IMR-90 (cell line): ENCODE data around the gene ATP5PO. TPM values are rescaled to one million over a fixed set of nuclear protein-coding genes. Genes with fewer than 3 reads are reported as not detected.

Experiments
- ATAC-seq: fragments of 200-7000 bp; cut with Tn5 transposase; 2 replicates; pipeline ENCODE4 v1.9.1; 2020; ENCODE audit warnings: low read depth, mild to moderate bottlenecking, moderate library complexity
- BruUV-seq: library from RNA; stranded (reverse); fragments of 400-500 nt; replicated peaks from 2 replicates; lab custom pipeline; 2021; lab: Mats Ljungman, UMichigan
- CTCF ChIA-PET: fragments of 300-600 bp; formaldehyde crosslinking; extraction: SDS; loops from one replicate; lab custom pipeline; 2021; ENCODE audit warnings: antibody characterized with exemption; lab: Yijun Ruan, JAX
- POLR2A ChIA-PET: fragments of 300-600 bp; sonication (Branson Sonifier 250); formaldehyde crosslinking; loops from one replicate; lab custom pipeline; 2022; ENCODE audit warnings: antibody characterized with exemption; ENCODE audit not compliant: unreplicated experiment; lab: Charles Lee
- DNase-seq: peaks from one replicate; pipeline ENCODE4 v3.0.0; 2013
- H2AFZ ChIP-seq: replicated peaks from 2 replicates; pipeline ENCODE3; 2013; ENCODE audit warnings: low read length, mild to moderate bottlenecking; ENCODE audit not compliant: poor library complexity
- H2AK5ac ChIP-seq: 2 replicates; pipeline ENCODE4 v1.6.1; 2013; ENCODE audit warnings: low read depth, low read length, inconsistent platforms
- H2AK9ac ChIP-seq: replicated peaks from 2 replicates; pipeline ENCODE3; 2013; ENCODE audit warnings: mild to moderate bottlenecking, low read depth, low read length, moderate library complexity; ENCODE audit not compliant: poor library complexity
- H2BK120ac ChIP-seq: 2 replicates; pipeline ENCODE4 v1.6.1; 2013; ENCODE audit warnings: low read depth, low read length, inconsistent platforms
- H2BK15ac ChIP-seq: 3 replicates; pipeline ENCODE4 v1.6.1; 2013; ENCODE audit warnings: low read depth, low read length, inconsistent platforms
- H2BK20ac ChIP-seq: 2 replicates; pipeline ENCODE4 v1.6.1; 2013; ENCODE audit warnings: low read depth, mild to moderate bottlenecking, inconsistent platforms, low read length, moderate library complexity
- H2BK5ac ChIP-seq: 2 replicates; pipeline ENCODE4 v1.6.1; 2013; ENCODE audit warnings: mild to moderate bottlenecking, low read depth, low read length, inconsistent platforms; ENCODE audit not compliant: poor library complexity, severe bottlenecking
- H3K14ac ChIP-seq: replicated peaks from 2 replicates; pipeline ENCODE4 v1.6.1; 2013; ENCODE audit warnings: low read depth, low read length, inconsistent platforms
- H3K18ac ChIP-seq: 2 replicates; pipeline ENCODE4 v1.6.1; 2013; ENCODE audit warnings: low read depth, low read length, control low read depth
- H3K23ac ChIP-seq: 2 replicates; pipeline ENCODE4 v1.6.1; 2013; ENCODE audit warnings: low read depth, low read length, inconsistent platforms
- H3K27ac ChIP-seq: 2 replicates; pipeline ENCODE4 v1.5.1; 2013; ENCODE audit warnings: mild to moderate bottlenecking, control low read depth, low read length; ENCODE audit not compliant: insufficient read depth
- H3K27me3 ChIP-seq: 2 replicates; pipeline ENCODE4 v1.6.1; 2013; ENCODE audit warnings: low read length; ENCODE audit not compliant: control insufficient read depth, insufficient read depth
- H3K36me3 ChIP-seq: 2 replicates; pipeline ENCODE4 v1.6.1; 2013; ENCODE audit warnings: low read length, mixed read lengths; ENCODE audit not compliant: control insufficient read depth, insufficient read depth
- H3K4ac ChIP-seq: 2 replicates; pipeline ENCODE4 v1.6.1; 2013; ENCODE audit warnings: low read depth, low read length, inconsistent platforms
- H3K4me1 ChIP-seq: 2 replicates; pipeline ENCODE4 v1.6.1; 2013; ENCODE audit warnings: low read length, mixed read lengths; ENCODE audit not compliant: control insufficient read depth, insufficient read depth
- H3K4me2 ChIP-seq: 2 replicates; pipeline ENCODE4 v1.6.1; 2013; ENCODE audit warnings: low read depth, mild to moderate bottlenecking, control low read depth, low read length, moderate library complexity
- H3K4me3 ChIP-seq: 2 replicates; pipeline ENCODE4 v1.5.1; 2013; ENCODE audit warnings: low read depth, mild to moderate bottlenecking, control low read depth, low read length, moderate library complexity; ENCODE audit not compliant: insufficient read depth
- H3K56ac ChIP-seq: 2 replicates; pipeline ENCODE4 v1.6.1; 2013; ENCODE audit warnings: low read length, inconsistent platforms; ENCODE audit not compliant: insufficient read depth; ENCODE audit errors: extremely low read depth
- H3K79me1 ChIP-seq, 2 experiments: 2 replicates each; pipeline ENCODE4 v1.6.1; 2013; ENCODE audit warnings: low read length in 2 of 2, inconsistent platforms in 1 of 2, low read depth in 1 of 2
- H3K9ac ChIP-seq: 2 replicates; pipeline ENCODE4 v1.6.1; 2013; ENCODE audit warnings: low read depth, low read length, control low read depth
- H3K9me1 ChIP-seq: 2 replicates; pipeline ENCODE4 v1.6.1; 2013; ENCODE audit warnings: low read length, inconsistent platforms; ENCODE audit not compliant: insufficient read depth
- H3K9me3 ChIP-seq: 2 replicates; pipeline ENCODE4 v1.6.1; 2013; ENCODE audit warnings: low read length; ENCODE audit not compliant: control insufficient read depth, insufficient read depth
- H4K20me1 ChIP-seq: 2 replicates; pipeline ENCODE4 v1.6.1; 2013; ENCODE audit warnings: low read length, inconsistent platforms; ENCODE audit not compliant: insufficient read depth
- H4K5ac ChIP-seq: 2 replicates; pipeline ENCODE4 v1.6.1; 2013; ENCODE audit warnings: mild to moderate bottlenecking, low read depth, low read length, control low read depth
- H4K8ac ChIP-seq, 2 experiments: 2 replicates each; pipeline ENCODE4 v1.6.1; 2013; ENCODE audit warnings: low read depth in 2 of 2, low read length in 2 of 2, control low read depth in 1 of 2, inconsistent platforms in 1 of 2
- H4K91ac ChIP-seq: 2 replicates; pipeline ENCODE4 v1.6.1; 2013; ENCODE audit warnings: low read depth, low read length, inconsistent platforms; ENCODE audit not compliant: insufficient read depth
- CEBPB ChIP-seq: IDR thresholded peaks from 2 replicates; pipeline ENCODE4 v1.6.1; 2012; ENCODE audit warnings: low read depth, low read length, improper control_type of control experiment
- FOS ChIP-seq: fragments of 150-350 bp; IDR thresholded peaks from 2 replicates; pipeline ENCODE4 v1.6.1; 2016; ENCODE audit warnings: low read depth, low read length
- RCOR1 ChIP-seq: IDR thresholded peaks from 2 replicates; pipeline ENCODE4 v1.6.1; 2012; ENCODE audit warnings: mild to moderate bottlenecking, low read length, improper control_type of control experiment; ENCODE audit not compliant: insufficient replicate concordance
- SMC3 ChIP-seq: fragments of 150-350 bp; IDR thresholded peaks from 2 replicates; pipeline ENCODE4 v1.6.1; 2016; ENCODE audit warnings: low read depth, mild to moderate bottlenecking, antibody characterized with exemption, low read length, moderate library complexity
- USF2 ChIP-seq: fragments of 150-350 bp; IDR thresholded peaks from 2 replicates; pipeline ENCODE4 v1.6.1; 2017; ENCODE audit warnings: mild to moderate bottlenecking, antibody characterized with exemption, low read length, low read depth
- WGBS, 2 experiments: methylation state at CpG; one replicate each; pipeline versions ENCODE4 v1.1.5 to v1.1.7; 2013; ENCODE audit warnings: missing lambda C conversion rate in 2 of 2; ENCODE audit not compliant: insufficient read length in 1 of 2; ENCODE audit errors: extremely low coverage in 2 of 2; 5-methylcytosine and 5-hydroxymethylcytosine counted together
- dilution Hi-C: fragments of 300-500 bp; cut with HindIII; formaldehyde crosslinking; loops from one replicate; pipeline ENCODE4 v1.14.3; 2018; ENCODE audit warnings: low sequenced_read_pairs; ENCODE audit not compliant: unreplicated experiment
- in situ Hi-C: fragments of 300-500 bp; cut with MboI; formaldehyde crosslinking; loops from 3 replicates; pipeline ENCODE4 v1.14.3; 2019; ENCODE audit warnings: low sequenced_read_pairs, inconsistent platforms, mixed read lengths
- intact Hi-C: fragments of 100-400 bp; cut with micrococcal nuclease; formaldehyde crosslinking; loops from 2 replicates; pipeline ENCODE4 v1.10.0; 2022
- polyA plus RNA-seq, 3 experiments: library from polyadenylated mRNA; depleted of rRNA; stranded (reverse); fragments of >200 nt; gene quantifications; 2 replicates each; pipeline ENCODE4 v1.2.3, GENCODE V29; 2012; ENCODE audit warnings: low replicate concordance in 1 of 3
- total RNA-seq: library from RNA; depleted of rRNA; stranded (reverse); fragments of >200 nt; gene quantifications from 2 replicates; pipeline ENCODE4 v1.2.3, GENCODE V29; 2012

The ATP5PO gene
- total and polyA plus RNA-seq, 2 of the 4 experiments (the other 2 are of a cell fraction): 237 to 250 TPM

DNA sequence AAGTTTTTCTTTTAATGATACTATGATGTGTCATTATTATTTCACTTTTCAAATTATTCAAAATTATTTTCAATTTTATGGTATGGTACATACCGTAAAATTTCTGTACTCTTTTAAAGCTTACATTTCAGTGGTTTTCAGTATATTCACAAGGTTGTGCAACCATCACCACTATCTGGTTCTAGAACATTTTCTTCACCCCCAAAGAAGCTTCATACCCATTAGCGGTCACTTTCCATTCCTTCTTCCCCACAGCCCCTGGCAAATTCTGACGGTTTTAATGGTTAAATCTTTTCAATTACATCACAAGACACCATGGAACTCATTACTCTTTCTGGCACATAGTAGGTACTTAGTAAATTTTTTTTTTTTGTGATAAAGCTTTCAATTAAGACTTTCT is 22.8 kb upstream of the ATP5PO start:
- intact Hi-C loops (loop anchor here (5.0 kb wide), 1 partner anchor 409 kb away; no protein-coding TSS in a partner anchor), dilution Hi-C loops (no loop called here), in situ Hi-C loops (no loop called here)
- H2BK5ac ChIP-seq: no peak overlapping the region
- peaks cover 5% of the 10 kb centered on the region; the same call in 1 of the 2 replicates for H3K4me1 ChIP-seq
- no peak overlapping the region for H3K4me2 ChIP-seq
- H2AK9ac ChIP-seq: no peak overlapping the region
- no peaks in the 10 kb centered on the region for H3K27me3 ChIP-seq
- ChIA-PET POLR2A (no interaction called here), CTCF (no interaction called here)
- no peak overlapping the region for H2AFZ ChIP-seq
- H2BK120ac ChIP-seq: no peak overlapping the region
- no peak overlapping the region for H3K27ac ChIP-seq
- H3K4ac ChIP-seq: no peak overlapping the region
- no peak overlapping the region for H3K4me3 ChIP-seq
- no peak overlapping the region for H2BK20ac ChIP-seq
- H3K79me1 ChIP-seq: no peaks in the 10 kb centered on the region
- ATAC-seq: no peak
- no peak overlapping the region for H3K23ac ChIP-seq
- no peak for DNase-seq
- no peak overlapping the region for H3K56ac ChIP-seq
- no peak overlapping the region for H3K18ac ChIP-seq
- H4K8ac ChIP-seq: no peak overlapping the region
- no peak overlapping the region for H3K9ac ChIP-seq
- no peak overlapping the region for H2AK5ac ChIP-seq
- H3K36me3 ChIP-seq: no peaks in the 10 kb centered on the region
- no peak for TF ChIP-seq RCOR1
- TF ChIP-seq SMC3: no peak
- TF ChIP-seq CEBPB: peak; percentile 19; the same call in 1 of the 2 replicates
- TF ChIP-seq FOS: no peak
- no peak for TF ChIP-seq USF2
- no peak overlapping the region for H2BK15ac ChIP-seq
- H4K91ac ChIP-seq: no peak overlapping the region
- peaks cover 6% of the 10 kb centered on the region; the same call in 1 of the 2 replicates for H3K9me1 ChIP-seq
- no peaks in the 10 kb centered on the region for H4K20me1 ChIP-seq
- no peaks in the 10 kb centered on the region for H3K9me3 ChIP-seq
- no peak overlapping the region for H3K14ac ChIP-seq
- no CpG with 5 or more reads among the region's 3 CpGs for WGBS, 2 experiments
- no TSS peak for BruUV-seq
- no peak overlapping the region for H4K5ac ChIP-seq
